Measurements from ENCODE around the gene SIRT6. TPM values are rescaled to one million over a fixed set of nuclear protein-coding genes. Genes with fewer than 3 reads are reported as not detected.
"Not testable (repeated sequence)": the region's sequence is repeated elsewhere in the genome, so short reads cannot be mapped to it uniquely, and the experiment has no call there.

Gene SIRT6
- polyA plus RNA-seq, 1 experiment, result 22.3 TPM

DNA sequence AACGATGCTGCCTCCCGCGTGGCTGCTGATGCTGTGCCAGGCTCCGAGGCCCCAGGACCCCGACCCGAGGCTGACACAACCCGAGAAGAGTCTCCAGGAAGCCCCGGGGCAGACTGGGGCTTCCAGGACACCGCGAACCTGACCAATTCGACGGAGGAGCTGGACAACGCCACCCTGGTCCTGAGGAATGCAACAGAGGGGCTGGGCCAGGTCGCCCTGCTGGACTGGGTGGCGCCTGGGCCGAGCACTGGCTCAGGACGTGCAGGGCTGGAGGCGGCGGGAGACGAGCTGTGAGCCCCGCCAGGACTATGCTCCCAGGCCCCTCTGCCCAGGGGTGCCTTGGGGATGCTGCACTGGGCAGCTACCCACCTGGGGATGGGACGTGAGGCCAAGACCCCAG is 10.7 kb downstream of the SIRT6 start:
- DNase-seq (ENCODE audit: low read depth), result no peak
- Histone ChIP-seq H3K27me3 (ENCODE audit: control insufficient read depth, insufficient read depth, low read length) (peaks cover 3% of the 10 kb centered on the region), H3K36me3 (ENCODE audit: control insufficient read depth, insufficient read depth, low read length) (peaks cover 4% of the 10 kb centered on the region), H3K4me3 (ENCODE audit: low read depth, low read length) (no peak overlapping the region)
- POLR2A ChIA-PET, result no interaction called here
- CTCF ChIA-PET, result no interaction called here
- TF ChIP-seq, protein P1, sequence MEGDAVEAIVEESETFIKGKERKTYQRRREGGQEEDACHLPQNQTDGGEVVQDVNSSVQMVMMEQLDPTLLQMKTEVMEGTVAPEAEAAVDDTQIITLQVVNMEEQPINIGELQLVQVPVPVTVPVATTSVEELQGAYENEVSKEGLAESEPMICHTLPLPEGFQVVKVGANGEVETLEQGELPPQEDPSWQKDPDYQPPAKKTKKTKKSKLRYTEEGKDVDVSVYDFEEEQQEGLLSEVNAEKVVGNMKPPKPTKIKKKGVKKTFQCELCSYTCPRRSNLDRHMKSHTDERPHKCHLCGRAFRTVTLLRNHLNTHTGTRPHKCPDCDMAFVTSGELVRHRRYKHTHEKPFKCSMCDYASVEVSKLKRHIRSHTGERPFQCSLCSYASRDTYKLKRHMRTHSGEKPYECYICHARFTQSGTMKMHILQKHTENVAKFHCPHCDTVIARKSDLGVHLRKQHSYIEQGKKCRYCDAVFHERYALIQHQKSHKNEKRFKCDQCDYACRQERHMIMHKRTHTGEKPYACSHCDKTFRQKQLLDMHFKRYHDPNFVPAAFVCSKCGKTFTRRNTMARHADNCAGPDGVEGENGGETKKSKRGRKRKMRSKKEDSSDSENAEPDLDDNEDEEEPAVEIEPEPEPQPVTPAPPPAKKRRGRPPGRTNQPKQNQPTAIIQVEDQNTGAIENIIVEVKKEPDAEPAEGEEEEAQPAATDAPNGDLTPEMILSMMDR (IDR thresholded peaks at IDR 0.05; ENCODE audit: insufficient read depth, low read depth, low read length), result no peak

DNA sequence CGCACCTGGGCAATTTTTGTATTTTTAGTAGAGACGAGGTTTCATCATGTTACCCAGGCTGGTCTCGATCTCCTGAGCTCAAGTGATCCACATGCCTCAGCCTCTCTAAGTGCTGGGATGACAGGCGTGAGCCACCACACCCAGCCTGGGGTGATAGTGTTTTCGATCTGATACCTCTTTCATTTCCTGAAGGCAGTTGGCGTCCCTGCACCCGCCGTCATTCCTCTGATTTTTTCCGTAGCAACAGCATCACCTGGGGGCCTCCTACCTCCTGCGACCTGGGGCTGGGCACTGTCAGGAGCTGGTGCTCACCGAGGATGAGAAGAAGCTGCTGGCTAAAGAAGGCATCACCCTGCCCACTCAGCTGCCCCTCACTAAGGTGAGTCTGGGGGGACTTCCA is 18.1 kb downstream of the SIRT6 start:
- H3K4me3 ChIP-seq (ENCODE audit: low read depth, low read length), result no peak overlapping the region
- ChIA-PET CTCF (interaction anchor here (0.8 kb wide), 1 partner anchor 25 kb away, joined by 3 read pairs; no protein-coding TSS in a partner anchor), POLR2A (no interaction called here)
- H3K27me3 ChIP-seq (ENCODE audit: control insufficient read depth, insufficient read depth, low read length), result no peaks in the 10 kb centered on the region; the same call in 1 of the 2 replicates
- TF ChIP-seq, protein P1 (IDR thresholded peaks at IDR 0.05; ENCODE audit: insufficient read depth, low read depth, low read length), result no peak
- no peak for DNase-seq (ENCODE audit: low read depth)
- no peaks in the 10 kb centered on the region for H3K36me3 ChIP-seq (ENCODE audit: control insufficient read depth, insufficient read depth, low read length)

DNA sequence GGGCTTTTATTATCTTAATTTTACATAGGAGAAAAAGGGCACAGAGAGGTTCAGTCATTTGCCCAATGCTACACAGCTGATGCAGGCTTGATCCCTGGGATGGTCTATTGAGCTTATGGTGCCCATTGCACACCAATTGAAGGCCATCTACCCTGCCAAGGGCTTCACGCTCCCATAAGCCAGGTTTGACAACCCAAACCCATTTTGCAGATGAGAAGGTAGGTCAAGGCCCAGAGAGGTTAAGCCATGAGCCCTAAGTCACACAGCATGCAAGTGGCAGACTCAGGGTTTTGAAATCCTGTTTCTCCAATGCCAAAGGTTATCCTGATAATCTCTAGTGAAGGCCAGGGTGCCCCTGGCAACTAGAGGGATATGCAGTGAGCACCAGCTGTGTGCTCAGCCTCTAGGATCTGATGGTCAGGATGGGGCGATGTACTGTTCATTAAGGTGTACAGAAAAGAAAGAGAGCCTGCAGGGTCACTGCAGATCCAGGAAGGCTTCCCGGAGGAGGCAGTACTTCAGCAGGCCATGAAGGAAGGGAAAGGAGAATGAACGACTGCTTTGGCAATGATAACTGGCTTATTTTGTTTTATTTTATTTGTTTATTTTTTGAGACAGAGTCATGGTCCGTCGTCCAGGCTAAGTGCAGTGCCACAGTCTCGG is 20.8 kb downstream of the SIRT6 start:
- TF ChIP-seq, protein P1 (IDR thresholded peaks at IDR 0.05; ENCODE audit: insufficient read depth, low read depth, low read length), result no peak
- no peak for DNase-seq (ENCODE audit: low read depth)
- POLR2A ChIA-PET, result no interaction called here
- H3K36me3 ChIP-seq (ENCODE audit: control insufficient read depth, insufficient read depth, low read length), result no peaks in the 10 kb centered on the region
- H3K4me3 ChIP-seq (ENCODE audit: low read depth, low read length), result no peak overlapping the region
- CTCF ChIA-PET, result interaction anchor here (1.7 kb wide), 1 partner anchor 8 kb away, joined by 3 read pairs; the partner anchor contains the start of gene CREB3L3
- H3K27me3 ChIP-seq (ENCODE audit: control insufficient read depth, insufficient read depth, low read length), result no peaks in the 10 kb centered on the region; the same call in 1 of the 2 replicates

DNA sequence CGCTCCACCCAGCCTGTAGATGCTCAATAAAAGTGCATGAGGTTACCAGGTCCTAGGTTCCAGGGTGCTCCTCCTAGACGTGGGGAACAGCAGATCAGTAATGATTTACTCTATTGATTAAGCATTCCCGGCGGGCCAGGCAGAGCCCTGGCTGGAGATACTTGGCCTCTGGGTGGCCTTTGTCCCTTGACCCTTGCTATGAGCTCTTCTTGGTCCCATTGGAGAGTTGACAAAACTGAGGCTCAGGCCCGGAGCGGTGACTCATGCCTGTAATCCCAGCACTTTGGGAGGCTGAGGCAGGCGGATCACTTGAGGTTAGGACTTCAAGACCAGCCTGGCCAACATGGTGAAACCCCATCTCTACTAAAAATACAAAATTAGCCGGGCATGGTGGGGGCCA is 24.4 kb downstream of the SIRT6 start:
- CTCF ChIA-PET, result interaction anchor here (1.2 to 1.9 kb wide), 2 partner anchors 9 to 17 kb away, joined by 5 to 6 read pairs; no protein-coding TSS in a partner anchor
- H3K27me3 ChIP-seq (ENCODE audit: control insufficient read depth, insufficient read depth, low read length); H3K36me3 ChIP-seq (ENCODE audit: control insufficient read depth, insufficient read depth, low read length); H3K4me3 ChIP-seq (ENCODE audit: low read depth, low read length); DNase-seq (ENCODE audit: low read depth); POLR2A ChIA-PET: not testable (repeated sequence)

DNA sequence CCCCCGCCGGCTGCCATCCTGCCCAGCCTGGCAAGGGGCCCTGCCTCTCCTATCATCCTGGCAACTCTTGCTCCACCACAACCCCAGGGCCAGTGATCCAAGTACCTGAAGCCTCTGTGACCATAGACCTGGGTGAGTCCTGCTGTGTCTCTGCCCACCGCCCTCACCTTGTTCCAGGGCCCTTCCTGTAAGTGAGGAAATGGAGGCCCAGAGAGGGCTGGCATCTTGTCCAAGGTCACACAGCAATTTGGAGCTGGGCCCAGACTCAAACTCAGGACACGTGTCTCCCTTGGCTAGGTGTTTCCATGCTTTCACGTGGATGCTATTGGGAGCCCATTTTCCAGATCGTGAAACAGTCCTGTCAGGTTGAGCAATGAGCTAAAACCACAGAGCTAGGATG is 25.2 kb downstream of the SIRT6 start:
- no peak overlapping the region for H3K4me3 ChIP-seq (ENCODE audit: low read depth, low read length)
- no peaks in the 10 kb centered on the region for H3K36me3 ChIP-seq (ENCODE audit: control insufficient read depth, insufficient read depth, low read length)
- TF ChIP-seq, protein P1 (IDR thresholded peaks at IDR 0.05; ENCODE audit: insufficient read depth, low read depth, low read length), result no peak
- CTCF ChIA-PET, result interaction anchor here (1.9 kb wide), 1 partner anchor 16 kb away, joined by 5 read pairs; no protein-coding TSS in a partner anchor
- POLR2A ChIA-PET, result no interaction called here
- no peak for DNase-seq (ENCODE audit: low read depth)
- no peaks in the 10 kb centered on the region; the same call in 1 of the 2 replicates for H3K27me3 ChIP-seq (ENCODE audit: control insufficient read depth, insufficient read depth, low read length)
